ENCODE data around the gene MED29.

DNA sequence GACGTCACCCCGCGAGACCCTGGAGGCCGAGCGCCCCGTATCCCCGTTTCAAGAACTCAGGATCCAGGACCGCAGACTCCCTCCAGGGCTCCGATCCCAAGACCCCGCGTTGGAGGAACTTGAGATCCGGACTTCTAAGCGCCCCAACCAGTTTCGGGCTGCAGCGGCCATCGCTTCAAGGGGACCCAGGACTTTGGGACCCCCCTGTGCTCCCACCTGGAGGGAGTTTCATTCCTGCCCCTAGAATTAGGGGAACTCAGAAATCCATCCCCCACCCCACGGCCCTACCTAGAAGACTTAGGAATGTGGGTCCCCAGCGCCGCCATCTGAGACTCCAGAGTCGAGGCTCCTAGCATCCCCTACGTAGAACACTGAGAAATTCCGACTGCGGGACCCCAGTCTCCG, 21.7 kb downstream of the MED29 start:
- TF ChIP-seq POLR2A (IDR thresholded peaks at IDR 0.05): no peak
- no peak for TF ChIP-seq CTCF (IDR thresholded peaks at IDR 0.05)
- no peak for TF ChIP-seq POLR2AphosphoS5 (IDR thresholded peaks at IDR 0.05; ENCODE audit: insufficient read depth in 1 of 2, low read depth in 1 of 2)
